ENCODE measurements around the gene GPR152.
"Not testable (repeated sequence)": the region's sequence is repeated elsewhere in the genome, so short reads cannot be mapped to it uniquely, and the experiment has no call there.

Gene GPR152

DNA sequence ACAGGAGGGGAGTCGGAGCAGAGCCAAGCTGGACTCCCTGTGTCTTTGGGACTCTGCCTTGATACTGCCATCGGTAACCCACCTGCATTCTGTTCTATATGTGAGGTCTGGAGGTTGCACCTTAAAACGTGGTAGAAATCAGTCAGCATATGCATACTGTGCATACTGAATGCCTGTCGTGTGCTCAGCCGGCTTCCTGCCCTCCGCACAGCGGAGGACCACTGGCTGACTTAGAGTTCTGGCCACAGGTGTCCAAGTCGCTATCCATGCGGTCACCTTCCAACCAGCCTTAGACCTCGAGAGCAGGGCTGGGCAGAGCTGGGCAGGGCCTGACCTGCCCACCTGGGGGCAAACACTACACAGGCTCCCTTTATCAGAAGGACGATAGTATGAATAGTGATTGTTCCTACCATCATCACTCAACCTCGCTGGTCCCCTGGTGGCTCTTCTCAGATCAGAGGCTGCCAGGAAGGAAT, 44.8 kb downstream of the GPR152 start:
- no peak for DNase-seq

GRCh38 chr11:67406969-67407687, 45.4 kb downstream of the GPR152 start:
- DNase-seq: peak; percentile 1

GRCh38 chr11:67406420-67406968, 46.0 kb downstream of the GPR152 start:
- no peak for DNase-seq

GRCh38 chr11:67405688-67406339, 46.7 kb downstream of the GPR152 start:
- no peak for DNase-seq

- DNase-seq: no peak
These were observed 47.3 kb downstream of the GPR152 start for GRCh38 chr11:67405196-67405567.

- DNase-seq: no peak
These were observed 47.9 kb downstream of the GPR152 start for GRCh38 chr11:67404515-67405195.

DNA sequence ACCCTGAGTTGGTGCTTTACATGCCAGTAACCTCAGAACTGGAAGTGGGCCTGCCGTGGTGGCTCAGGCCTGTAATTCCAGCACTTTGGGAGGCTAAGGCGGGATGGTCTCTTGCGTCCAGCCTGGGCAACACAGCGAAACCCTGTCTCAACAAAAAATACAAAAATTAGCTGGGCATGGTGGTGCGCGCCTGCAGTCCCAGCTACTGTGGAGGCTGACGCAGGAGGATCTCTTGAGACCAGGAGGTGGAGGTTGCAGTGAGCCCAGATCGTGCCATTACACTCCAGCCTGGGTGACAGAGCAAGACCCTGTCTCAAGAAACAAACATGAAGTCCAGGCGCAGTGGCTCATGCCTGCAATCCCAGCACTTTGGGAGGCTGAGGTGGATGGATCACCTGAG, 49.4 kb downstream of the GPR152 start:
- not testable (repeated sequence) for DNase-seq

GRCh38 chr11:67402192-67402839, 50.2 kb downstream of the GPR152 start:
- peak; percentile 16 for DNase-seq

- peak; percentile 85 for DNase-seq
These were observed 50.9 kb downstream of the GPR152 start, which contains the start of gene PPP1CA for GRCh38 chr11:67401495-67402191. PPP1CA (minus strand) TSS chr11:67401858; CDS start chr11:67401782, 76 bp downstream.
